RWPE1 (cell line): ENCODE data around the gene TANGO6.

Experiments
- CTCF ChIA-PET: fragments of 350-600 bp; sonication (Branson Sonifier 250); formaldehyde crosslinking; extraction: SDS; loops from one replicate; lab custom pipeline; 2021; lab: Yijun Ruan, JAX
- POLR2A ChIA-PET: fragments of 400-600 bp; formaldehyde crosslinking; extraction: SDS; loops from one replicate; lab custom pipeline; 2020; ENCODE audit warnings: antibody characterized with exemption; ENCODE audit not compliant: low non-redundant PET; lab: Yijun Ruan, JAX
- DNase-seq: peaks from one replicate; pipeline ENCODE4 v3.0.0; 2012; ENCODE audit warnings: low spot score
- H3K27ac ChIP-seq: fragments of 450-650 bp; 2 replicates; pipeline ENCODE4 v1.5.1; 2017
- CTCF ChIP-seq: fragments of 450-650 bp; conservative IDR thresholded peaks from 2 replicates; pipeline ENCODE4 v1.5.1; 2017; ENCODE audit warnings: low read depth, mild to moderate bottlenecking

The TANGO6 gene

GRCh38 chr16:69107316-69107962 lies 264.1 kb downstream of the TANGO6 start:
- peak overlapping the region; percentile 37; the same call in 1 of the 2 replicates for H3K27ac ChIP-seq
- peak; percentile 56 for DNase-seq
- no peak for TF ChIP-seq CTCF
- ChIA-PET CTCF (interaction anchor here (0.5 to 1.4 kb wide), 6 partner anchors 10 to 205 kb away, joined by 3 to 7 read pairs (median 4); no protein-coding TSS in a partner anchor), POLR2A (no interaction called here)

GRCh38 chr16:69108064-69108904 lies 265.0 kb downstream of the TANGO6 start:
- CTCF ChIA-PET = interaction anchor here (0.5 to 1.4 kb wide), 9 partner anchors 9 to 713 kb away, joined by 3 to 7 read pairs (median 3); no protein-coding TSS in a partner anchor
- POLR2A ChIA-PET = no interaction called here
- peak overlapping the region; percentile 37 for H3K27ac ChIP-seq
- DNase-seq = no peak
- TF ChIP-seq CTCF = no peak

- DNase-seq = no peak
- ChIA-PET POLR2A (no interaction called here), CTCF (interaction anchor here (0.7 to 0.9 kb wide), 2 partner anchors 16 to 580 kb away, joined by 3 read pairs; no protein-coding TSS in a partner anchor)
- peak overlapping the region; percentile 37 for H3K27ac ChIP-seq
- TF ChIP-seq CTCF = no peak
These were observed 265.5 kb downstream of the TANGO6 start for GRCh38 chr16:69108905-69109252.

GRCh38 chr16:69109486-69110270 lies 266.3 kb downstream of the TANGO6 start:
- DNase-seq = no peak
- no peak for TF ChIP-seq CTCF
- CTCF ChIA-PET = interaction anchor here (0.6 kb wide), 1 partner anchor 166 kb away, joined by 5 read pairs; no protein-coding TSS in a partner anchor
- H3K27ac ChIP-seq = peak overlapping the region; percentile 37; the same call in 1 of the 2 replicates
- POLR2A ChIA-PET = no interaction called here

GRCh38 chr16:69110406-69110805 lies 267.1 kb downstream of the TANGO6 start:
- TF ChIP-seq CTCF = no peak
- CTCF ChIA-PET = interaction anchor here (0.6 to 1.1 kb wide), 2 partner anchors 36 to 167 kb away, joined by 3 to 5 read pairs; no protein-coding TSS in a partner anchor
- POLR2A ChIA-PET = no interaction called here
- H3K27ac ChIP-seq = no peak overlapping the region
- DNase-seq = no peak
